NCI-H1092 treated with DMSO at 0.1 percent for 48 hours (cell line): ENCODE measurements around the gene XRCC2.
"Not testable (repeated sequence)": the region's sequence is repeated elsewhere in the genome, so short reads cannot be mapped to it uniquely, and the experiment has no call there.

Source experiments
- DNase-seq: peaks from one replicate; lab custom pipeline; 2025; lab: John Stamatoyannopoulos, UW

Gene XRCC2

DNA sequence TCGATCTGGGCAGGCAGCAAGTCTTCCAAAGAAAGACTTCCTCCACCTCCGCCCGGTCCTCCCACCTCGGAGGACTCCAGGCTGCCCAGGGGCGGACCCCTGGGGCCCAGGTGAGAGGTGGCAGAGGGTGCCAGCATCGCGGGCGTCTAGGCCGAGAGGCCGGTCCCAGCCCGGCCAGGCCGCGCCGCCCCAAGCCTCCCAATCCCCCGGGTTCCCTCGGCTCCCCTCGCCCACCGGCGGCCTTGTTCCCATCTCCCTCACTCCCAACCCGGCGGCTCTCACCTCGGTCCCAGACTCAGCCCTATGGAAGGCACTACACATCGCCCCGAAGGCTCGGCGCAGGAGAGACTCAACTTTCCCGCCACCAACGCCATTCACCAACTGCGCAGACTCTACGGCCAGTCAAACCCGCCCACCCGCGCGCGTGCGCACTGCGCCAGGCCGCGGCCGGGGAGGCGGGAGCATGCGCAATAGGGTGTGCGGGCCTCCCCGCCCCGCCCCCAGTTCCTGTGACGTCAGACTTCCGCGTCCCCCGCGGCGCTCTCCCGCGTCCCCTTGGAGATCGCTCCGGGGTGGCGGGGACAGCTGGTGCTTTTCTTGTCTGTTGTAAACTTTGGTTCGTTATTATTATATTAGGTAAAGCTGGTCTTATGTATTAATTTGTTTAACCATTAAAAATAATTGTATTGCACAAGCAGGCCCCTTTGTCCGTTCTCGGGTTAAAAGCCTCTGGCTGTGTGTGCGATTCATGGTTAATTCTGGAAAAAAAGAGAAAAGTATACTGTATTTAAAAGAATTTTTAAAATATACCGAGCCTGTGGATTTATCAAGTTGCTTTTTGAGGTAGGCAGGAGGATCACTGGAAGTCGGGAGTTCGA is at the start of gene XRCC2:
TSS of gene XRCC2 (minus strand) at position 383 of the 878 bp plus-strand sequence. CDS start at position 321, 62 bp downstream.
- peak; percentile 96 for DNase-seq

DNA sequence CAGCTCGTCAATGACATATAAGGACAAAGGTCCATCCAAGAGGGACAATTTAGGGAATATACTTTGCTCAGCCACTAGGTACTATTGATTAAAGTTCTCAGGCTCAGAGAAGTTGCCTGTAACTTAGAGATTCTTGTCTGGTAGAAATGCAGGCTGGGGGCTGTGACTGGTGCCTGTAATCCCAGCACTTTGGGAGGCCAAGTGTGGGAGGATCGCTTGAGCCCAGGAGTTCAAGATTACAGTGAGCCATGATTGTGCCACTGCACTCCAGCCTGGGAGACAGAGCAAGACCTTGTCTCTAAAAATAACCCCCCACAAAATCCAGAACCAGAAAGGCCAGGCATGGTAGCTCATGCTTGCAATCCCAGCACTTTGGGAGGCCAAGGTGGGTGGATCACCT is 47.4 kb upstream of the XRCC2 start:
- DNase-seq, result no peak

DNA sequence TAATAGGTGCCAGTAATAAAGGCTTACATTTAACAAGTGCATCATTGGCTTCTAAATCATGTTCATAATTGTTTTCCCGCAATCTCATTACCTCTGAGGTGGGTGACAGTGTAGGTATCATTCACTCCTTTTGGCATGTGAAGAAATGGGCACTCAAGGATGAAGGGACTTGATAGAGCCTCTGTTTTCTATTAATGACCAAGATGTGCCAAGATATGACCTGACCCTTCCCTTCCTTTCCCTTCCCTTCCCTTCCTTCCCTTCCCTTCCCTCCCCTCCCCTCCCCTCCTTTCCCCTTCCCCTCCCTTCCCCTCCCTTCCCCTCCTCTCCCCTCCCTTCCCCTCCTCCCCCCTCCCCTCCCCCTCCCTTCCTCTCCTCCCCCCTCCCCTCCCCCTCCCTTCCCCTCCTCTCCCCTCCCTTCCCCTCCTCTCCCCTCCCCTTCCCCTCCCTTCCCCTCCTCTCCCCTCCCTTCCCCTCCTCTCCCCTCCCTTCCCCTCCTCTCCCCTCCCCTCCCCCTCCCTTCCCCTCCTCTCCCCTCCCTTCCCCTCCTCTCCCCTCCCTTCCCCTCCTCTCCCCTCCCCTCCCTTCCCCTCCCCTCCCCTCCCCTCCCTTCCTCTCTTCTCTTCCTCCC is 36.6 kb upstream of the XRCC2 start:
- not testable (repeated sequence) for DNase-seq

DNA sequence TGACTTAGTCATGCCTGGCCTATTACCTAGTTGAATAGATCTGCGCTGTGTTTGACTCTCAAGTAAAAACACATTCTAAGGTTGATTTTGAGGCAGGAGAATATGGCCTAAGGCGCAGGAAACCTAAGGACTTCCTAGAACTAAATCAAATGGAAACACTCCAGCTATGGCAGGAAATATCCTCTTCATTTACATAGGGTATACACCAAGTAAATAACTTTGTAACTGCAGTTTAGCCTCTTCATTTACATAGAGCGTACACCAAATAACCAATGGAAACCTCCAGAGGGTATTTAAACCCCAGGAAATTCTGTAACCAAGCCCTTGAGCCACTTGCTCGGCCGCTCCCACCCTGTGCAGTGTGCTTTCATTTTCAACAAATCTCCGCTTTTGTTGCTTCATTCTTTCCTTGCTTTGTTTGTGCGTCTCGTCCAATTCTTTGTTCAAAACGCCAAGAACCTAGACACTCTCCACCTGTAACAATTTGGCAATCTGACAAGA is 35.6 kb upstream of the XRCC2 start:
- DNase-seq, result no peak

DNA sequence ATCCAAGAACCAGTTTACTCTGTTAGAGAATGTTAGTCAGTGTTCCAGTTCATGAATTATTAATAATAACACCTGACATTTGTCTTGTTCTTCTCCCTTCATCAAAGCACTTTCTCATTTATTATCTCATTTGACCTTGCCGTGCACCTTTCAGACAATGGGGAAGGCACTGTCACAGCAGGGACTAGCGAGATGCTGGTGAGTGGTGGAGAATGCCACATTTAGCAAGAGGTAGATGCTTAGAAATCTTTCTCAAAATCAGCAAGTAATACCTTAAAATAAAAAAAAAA is 34.2 kb upstream of the XRCC2 start:
- DNase-seq, result no peak

DNA sequence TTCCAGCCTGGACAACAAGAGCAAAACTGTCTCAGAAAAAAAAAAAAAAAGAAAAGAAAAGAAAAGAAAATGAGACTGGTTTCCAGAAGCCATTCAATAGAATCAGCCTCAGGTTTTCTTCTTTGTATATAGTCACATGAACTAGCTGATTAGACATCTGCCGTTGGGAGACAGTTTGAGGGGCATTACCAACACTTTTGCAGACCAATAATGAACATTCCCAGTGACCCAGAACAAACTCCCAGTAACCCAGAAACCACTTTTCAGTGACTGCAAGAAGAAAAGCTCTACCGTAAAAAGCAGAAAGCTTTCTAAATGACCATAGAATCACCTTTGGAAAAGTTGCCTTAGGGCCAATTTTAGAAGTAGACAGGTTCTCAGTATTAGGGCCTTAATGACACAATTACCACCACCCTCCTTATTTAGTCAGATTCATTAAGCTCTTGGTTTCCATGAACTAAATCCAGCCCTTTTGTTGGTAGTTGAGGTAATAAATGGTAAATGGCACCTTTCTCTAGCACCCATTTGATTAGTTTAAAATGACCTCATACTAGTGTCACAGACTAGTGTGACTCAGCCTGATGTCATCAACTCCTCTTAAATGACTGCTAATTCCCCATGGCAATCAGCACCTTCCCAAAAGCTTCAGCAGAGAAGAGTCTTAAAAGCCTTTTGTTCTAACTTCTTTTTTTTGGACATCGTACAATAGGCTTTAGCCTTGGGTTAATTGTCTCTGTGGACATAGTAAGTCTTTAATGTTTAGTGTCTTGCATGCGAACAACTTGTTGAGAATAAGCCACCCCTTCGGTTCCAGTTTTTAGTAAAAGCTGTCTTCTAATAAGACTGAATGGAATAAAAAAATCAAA is 33.6 kb upstream of the XRCC2 start:
- DNase-seq, result no peak

DNA sequence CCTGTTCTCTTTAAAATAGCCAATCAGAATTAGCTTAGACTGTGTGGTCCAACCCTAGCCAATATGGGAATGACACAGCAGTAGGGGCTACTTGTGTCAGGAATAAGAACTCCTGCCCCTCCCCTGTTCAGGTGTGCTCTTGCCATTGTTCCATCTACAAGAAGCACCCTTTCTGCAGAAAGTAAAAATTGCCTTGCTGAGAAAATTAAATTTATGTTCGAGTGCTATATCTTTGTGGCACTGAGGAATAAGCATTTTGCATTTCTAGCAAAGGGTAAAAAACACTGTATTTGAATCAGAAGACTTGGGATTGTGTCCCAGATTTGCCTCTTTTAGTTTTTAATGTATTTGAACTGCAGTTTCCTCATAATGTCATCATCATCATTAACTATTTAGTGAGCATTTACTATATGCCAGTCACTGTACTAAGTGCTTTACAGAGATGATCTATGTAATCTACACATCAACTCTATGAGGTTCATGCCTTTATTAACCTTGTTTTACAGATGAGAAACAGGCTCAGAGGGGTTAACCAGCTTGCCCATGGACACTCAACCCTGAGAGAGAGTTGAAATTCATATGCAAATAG is 28.9 kb upstream of the XRCC2 start:
- DNase-seq, result no peak

DNA sequence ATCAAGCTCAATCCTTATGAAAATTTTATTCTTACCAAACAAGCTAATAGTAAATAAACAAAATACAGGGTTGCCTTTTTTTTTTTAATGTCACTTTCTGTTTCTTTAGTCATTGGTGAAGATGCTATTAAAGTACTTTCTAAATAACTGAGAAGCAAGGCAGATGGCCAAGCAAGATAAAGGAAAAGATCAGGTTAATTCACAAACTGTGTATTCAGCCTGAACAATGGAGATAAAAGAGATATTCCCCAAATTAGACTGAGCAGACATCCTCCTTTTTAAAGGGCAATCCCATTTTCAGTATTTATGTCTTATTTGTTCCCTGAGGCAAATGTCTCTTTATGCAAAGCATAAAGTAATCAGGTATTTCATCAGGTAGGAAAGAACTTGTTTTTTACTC is 23.1 kb upstream of the XRCC2 start:
- no peak for DNase-seq

DNA sequence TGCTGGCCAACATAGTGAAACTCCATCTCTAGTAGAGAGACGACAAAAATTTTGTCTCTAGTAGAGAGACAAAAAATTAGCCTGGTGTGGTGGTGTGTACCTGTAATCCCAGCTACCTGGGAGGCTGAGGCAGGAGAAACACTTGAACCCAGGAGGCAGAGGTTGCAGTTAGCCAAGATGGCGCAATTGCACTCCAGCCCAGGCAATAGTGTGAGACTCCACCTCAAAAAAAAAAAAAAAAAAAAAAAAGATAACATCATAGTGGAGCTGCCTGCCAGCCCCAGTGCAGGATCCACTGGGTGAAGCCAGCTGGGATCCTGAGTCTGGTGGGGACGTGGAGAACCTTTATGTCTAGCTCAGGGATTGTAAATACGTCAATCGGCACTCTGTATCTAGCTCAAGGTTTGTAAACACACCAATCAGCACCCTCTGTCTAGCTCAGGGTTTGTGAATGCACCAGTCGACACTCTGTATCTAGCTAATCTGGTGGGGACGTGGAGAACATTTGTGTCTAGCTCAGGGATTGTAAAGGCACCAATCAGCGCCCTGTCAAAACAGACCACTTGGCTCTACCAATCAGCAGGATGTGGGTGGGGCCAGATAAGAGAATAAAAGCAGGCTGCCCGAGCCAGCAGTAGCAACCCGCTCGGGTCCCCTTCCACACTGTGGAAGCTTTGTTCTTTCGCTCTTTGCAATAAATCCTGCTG is 21.5 kb upstream of the XRCC2 start:
- not testable (repeated sequence) for DNase-seq

DNA sequence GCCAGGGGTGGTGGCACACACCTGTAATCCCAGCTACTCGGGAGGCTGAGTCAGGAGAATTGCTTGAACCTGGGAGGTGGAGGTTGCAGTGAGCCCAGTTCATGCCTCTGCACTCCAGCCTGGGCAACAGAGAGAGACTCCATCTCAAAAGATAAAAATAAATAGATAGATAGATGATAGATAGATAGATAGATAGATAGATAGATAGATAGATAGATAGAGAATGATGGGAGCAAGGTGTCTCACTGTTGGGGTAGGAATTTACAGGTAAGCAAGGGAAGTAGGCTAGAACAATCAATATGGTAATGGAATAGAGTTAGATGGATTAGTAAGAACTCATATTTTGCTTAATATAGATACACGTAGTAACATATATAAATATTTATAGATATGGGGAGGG is 16.3 kb upstream of the XRCC2 start:
- not testable (repeated sequence) for DNase-seq

DNA sequence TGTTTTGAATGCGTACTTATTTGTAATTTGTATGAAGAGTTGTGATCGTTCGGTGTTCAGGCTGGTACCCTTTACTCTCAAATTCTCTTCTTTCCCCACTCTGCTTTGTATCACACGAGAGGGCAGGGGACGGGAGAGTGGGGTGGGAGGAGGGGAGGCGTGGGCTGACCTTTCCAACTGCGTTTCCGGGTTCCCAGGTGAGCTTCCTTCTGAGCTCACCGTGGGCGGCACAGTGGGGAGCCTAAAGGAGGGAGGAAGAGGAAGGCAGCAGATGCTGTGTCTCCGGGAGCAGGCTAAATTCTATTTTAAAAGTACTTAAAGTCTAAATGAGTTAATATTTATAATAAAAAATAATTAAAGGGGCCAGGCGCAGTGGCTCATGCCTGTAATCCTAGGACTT is 7.4 kb upstream of the XRCC2 start:
- DNase-seq, result no peak

DNA sequence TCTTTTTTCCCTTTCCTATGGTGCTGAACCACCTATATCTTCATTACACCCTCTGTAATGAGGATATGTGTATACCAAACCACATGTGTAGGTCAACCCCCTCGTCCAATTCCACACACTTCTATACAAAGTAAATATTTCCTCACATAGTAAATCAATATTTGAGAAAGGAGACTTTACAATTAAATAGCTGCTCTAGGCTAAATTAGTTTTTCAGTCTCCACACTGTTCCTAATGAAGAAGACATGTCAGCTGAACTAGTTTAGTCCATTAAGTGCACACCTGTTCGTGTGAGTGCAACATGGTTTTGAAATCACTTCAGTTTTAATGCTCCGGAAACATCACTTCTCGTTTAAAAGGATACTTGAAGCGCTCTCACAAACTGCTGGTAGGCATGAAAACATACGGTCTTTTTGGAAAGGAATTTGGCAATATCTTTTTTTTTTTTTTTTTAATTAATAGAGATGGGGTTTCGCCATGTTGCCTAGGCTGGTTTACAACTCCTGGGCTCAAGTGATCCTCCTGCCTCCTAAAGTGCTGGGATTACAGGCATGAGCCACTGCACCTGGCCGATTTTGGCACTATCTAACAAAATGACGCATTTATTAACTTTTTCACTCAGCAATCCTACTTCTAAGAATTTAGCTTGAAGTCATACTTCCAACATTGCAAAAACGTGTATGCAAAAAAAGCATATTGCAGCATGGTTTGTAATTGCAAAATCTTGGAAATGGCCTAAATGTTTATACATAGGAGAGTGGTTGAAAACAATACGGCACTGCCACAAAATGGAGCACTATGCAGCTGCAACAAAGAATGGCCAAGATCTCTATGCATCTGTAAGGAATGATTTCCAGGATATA is 2.1 kb upstream of the XRCC2 start:
- peak; percentile 98 for DNase-seq

DNA sequence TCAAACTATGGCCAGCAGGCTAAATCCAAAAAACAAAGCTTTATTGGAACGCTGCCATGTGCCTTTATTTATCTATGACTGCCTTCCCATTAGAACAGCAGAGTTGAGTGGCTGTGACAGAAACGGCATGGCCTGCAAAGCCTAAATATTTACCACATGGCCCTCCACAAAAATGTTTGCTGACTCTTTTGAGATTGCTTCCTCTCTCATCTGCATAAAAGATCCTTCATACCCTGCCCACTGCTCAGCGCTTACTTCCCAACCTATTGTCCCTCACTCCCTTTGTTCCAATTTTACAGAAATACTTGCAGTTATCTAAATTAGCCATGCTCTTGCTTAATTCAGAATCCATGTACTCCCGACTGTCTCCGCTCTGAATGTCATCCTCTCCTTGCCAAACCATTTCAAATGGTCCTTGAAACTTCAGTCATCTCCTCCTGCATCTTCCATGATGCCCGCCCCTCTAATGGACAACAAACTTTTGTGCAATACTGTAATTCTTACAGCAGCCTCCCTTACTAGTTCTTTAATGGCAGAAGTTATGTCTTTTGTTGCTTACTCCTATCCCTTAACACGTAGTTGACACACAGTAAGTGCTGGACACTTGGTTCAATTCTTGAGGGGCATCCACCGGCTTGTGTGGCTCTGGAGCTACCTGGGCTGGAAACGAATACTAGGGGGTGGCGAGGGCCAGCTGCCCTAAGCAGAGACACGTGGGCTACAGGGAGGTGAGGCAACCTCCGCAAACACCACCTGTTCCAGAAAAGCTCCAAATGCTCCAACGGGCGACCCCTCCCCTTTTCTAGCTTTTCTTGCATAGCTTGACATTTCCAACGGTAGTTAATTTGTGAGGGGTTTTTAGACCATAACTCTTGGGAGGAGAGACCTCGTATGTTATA is 832 bp downstream of the XRCC2 start:
- peak; percentile 90 for DNase-seq

DNA sequence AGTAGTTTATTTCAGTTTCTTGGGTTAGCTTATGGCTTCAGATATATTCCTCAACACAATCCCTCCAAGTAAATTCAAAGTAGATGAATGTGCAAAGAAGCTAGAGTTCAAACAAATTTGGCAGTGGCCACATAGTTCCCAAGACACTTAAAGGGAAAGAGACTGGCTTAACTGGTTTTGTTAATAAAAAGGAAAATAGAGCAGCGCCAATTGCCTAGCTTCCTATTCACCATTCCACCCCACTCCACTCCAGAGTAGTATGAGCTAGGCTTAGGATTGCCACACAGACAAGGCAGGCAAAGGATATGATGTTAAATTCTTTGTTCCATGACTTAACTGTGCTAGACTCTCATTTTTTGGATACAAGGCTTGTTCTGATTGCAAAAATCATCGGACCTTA is 2.0 kb downstream of the XRCC2 start:
- no peak for DNase-seq

DNA sequence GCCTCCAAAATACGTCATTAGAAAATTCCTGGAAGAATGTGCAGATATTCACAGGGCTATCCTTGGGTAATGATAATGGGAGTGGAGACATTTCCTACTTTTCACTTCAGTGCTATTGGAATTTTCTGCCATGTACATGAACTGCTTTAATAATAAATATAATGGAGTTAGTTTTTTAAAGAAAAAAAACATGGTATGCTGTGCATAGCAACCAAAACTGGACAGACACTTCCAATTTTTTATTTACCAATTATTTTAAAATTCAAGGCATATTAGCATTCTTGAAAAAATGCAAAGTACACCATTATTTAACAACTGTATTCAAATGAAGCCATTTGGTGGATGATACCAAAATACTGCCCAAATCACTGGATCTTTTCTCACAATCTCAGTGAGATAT is 3.3 kb downstream of the XRCC2 start:
- no peak for DNase-seq

DNA sequence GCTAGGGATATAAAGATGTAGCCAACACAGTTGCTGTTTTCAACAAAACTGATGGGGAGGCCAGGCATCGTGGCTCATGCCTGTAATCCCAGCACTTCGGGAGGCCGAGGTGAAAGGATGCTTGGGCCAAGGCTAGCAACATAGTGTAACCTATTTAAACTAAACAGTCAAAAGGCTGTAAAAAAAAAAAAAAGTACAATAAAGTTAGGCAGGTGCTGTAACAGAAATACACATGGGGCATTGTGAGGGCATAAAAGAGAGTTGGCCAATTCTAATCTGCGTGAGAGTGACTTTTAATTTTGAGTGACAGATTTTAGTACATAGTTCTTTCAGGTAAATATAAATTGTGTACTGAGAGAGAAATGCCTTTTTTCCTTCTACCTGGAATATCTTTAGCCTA is 6.2 kb downstream of the XRCC2 start:
- DNase-seq, result no peak

DNA sequence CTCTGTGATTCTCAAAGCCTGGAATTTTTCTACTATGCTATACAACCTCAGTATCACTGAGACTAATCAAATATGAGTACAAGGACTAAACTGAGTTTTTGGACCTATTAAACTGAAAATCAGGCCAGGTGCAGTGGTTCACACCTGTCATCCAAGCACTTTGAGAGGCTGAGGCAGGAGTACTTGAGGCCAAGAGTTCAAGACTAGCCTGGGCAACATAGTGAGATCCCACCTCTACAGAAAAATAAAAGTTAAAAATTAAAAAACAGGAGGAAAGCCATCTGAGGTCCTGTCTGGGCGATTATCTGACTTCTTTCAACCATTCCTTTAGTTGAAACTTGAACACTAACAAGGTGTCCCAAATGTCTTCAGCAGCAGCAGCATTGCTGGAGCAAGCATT is 7.0 kb downstream of the XRCC2 start:
- DNase-seq, result no peak

DNA sequence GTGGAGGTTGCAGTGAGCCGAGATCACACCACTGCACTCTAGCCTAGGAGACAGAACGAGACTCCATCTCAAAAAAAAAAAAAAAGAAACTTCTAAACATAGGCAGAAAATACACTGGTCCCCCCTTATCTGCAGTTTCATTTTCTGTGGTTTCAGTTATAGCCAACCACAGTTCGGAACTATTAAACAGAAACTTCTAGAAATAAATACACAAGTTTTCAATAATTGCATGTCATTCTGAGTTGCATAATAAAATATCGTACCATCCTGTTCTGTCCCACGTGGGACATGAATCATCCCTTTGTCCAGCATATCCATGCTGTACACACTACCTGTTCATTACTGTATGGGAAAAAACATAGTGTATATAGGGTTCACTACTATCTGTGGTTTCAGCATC is 8.0 kb downstream of the XRCC2 start:
- DNase-seq, result no peak

DNA sequence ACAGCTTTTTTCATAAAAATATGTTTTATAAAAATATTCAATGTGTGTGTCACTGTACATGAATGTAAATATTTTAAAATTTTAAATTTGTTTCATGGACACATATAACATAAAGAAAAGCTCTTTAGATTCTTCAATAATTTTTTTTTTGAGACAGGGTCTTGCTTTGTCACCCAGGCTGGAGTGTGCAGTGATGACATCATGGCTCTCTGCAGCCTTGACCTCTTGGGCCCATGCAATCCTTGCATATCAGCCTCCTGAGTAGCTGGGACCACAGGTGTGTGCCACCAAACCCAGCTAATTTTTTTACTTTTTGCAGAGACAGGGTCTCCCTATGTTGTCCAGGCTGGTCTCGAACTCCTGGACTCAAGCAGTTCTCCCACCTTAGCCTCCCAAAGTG is 9.9 kb downstream of the XRCC2 start:
- DNase-seq, result no peak

DNA sequence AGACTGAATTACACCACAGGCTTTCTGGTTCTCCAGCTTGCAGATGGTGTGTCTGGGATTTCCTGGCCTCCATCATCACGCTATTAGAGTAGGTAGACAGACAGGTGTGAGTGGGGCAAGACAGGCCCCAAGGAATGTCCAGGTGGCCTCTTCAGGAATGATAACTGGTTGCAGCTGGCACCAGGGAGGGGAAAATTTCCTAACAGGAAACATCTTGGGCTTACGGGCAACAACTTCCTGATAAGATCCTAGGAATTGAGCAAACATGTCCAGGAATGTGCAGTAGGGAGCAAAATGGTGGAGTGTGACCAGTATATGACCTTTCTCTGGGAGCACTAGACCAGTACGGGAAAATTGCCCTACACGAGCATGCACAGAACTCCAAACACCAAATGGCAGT is 11.3 kb downstream of the XRCC2 start:
- DNase-seq, result no peak
